T-helper 17 cell (primary cell): Measurements from ENCODE around the gene PSD4. TPM values are rescaled to one million over a fixed set of nuclear protein-coding genes. Genes with fewer than 3 reads are reported as not detected.
A peak's percentile ranks its signal among the peaks of the same experiment; 100 is the strongest.

ENCODE experiments used
- ATAC-seq: fragments of 150-1000 bp; cut with Tn5 transposase; 2 replicates; pipeline ENCODE4 v1.10.0; 2021; ENCODE audit warnings: mild to moderate bottlenecking, moderate library complexity
- DNase-seq, 3 donors: peaks; one replicate each; pipeline versions ENCODE4 v3.0.0 to v3.0.0-alpha.2; 2020 to 2021
- H3K9me3 ChIP-seq: one replicate; pipeline ENCODE4 v1.7.0; 2013; ENCODE audit warnings: low read length, mild to moderate bottlenecking; ENCODE audit not compliant: control insufficient read depth, poor library complexity, severe bottlenecking
- H3K27ac Mint-ChIP-seq: one replicate; pipeline ENCODE4 v1.8.0; 2022; ENCODE audit warnings: mild to moderate bottlenecking, moderate library complexity, mixed read lengths
- H3K27me3 Mint-ChIP-seq: one replicate; pipeline ENCODE4 v1.8.0; 2022; ENCODE audit warnings: mixed read lengths
- H3K36me3 Mint-ChIP-seq: one replicate; pipeline ENCODE4 v1.8.0; 2022; ENCODE audit warnings: low read depth, mixed read lengths
- H3K4me1 Mint-ChIP-seq: one replicate; pipeline ENCODE4 v1.8.0; 2022; ENCODE audit warnings: mild to moderate bottlenecking, mixed read lengths
- H3K4me3 Mint-ChIP-seq: one replicate; pipeline ENCODE4 v1.8.0; 2022; ENCODE audit warnings: mild to moderate bottlenecking, moderate library complexity, mixed read lengths
- total RNA-seq, 4 donors: library from RNA in 2 of 4; stranded (reverse) in 2 of 4; gene quantifications; one replicate each; pipeline ENCODE4 v1.2.3 and lab custom pipeline; 2022 to 2026

PSD4 gene
- total RNA-seq, 2 donors from 2014 or later, result 141 to 160 TPM

GRCh38 chr2:113156278-113157117 is 17.3 kb upstream of the PSD4 start:
- DNase-seq (no peak), ATAC-seq (no peak)
- Mint-ChIP-seq H3K27me3 (no peaks in the 10 kb centered on the region), H3K4me1 (peaks cover 19% of the 10 kb centered on the region), H3K27ac (no peak overlapping the region), H3K36me3 (no peaks in the 10 kb centered on the region), H3K4me3 (peak overlapping the region; percentile 90)
- H3K9me3 ChIP-seq, result no peaks in the 10 kb centered on the region

- peaks cover 19% of the 10 kb centered on the region for H3K4me1 Mint-ChIP-seq
- peak overlapping the region; percentile 90 for H3K4me3 Mint-ChIP-seq
- no peaks in the 10 kb centered on the region for H3K9me3 ChIP-seq
- peak in 2 of 3 donors; percentile 22 to 45 for DNase-seq
- peak overlapping the region; percentile 86 for H3K27ac Mint-ChIP-seq
- H3K27me3 Mint-ChIP-seq, result no peaks in the 10 kb centered on the region
- ATAC-seq, result peak; percentile 86
- no peaks in the 10 kb centered on the region for H3K36me3 Mint-ChIP-seq
These were observed 16.5 kb upstream of the PSD4 start for GRCh38 chr2:113157118-113157896.

GRCh38 chr2:113157897-113158753 is 15.6 kb upstream of the PSD4 start:
- Mint-ChIP-seq H3K27ac (peak overlapping the region; percentile 86), H3K4me3 (peak overlapping the region; percentile 90), H3K36me3 (no peaks in the 10 kb centered on the region), H3K4me1 (peaks cover 26% of the 10 kb centered on the region), H3K27me3 (no peaks in the 10 kb centered on the region)
- no peak for ATAC-seq
- no peaks in the 10 kb centered on the region for H3K9me3 ChIP-seq
- DNase-seq, result no peak

GRCh38 chr2:113158884-113159553 is 14.8 kb upstream of the PSD4 start:
- Mint-ChIP-seq H3K27ac (no peak overlapping the region), H3K4me1 (peaks cover 26% of the 10 kb centered on the region)
- ATAC-seq, result no peak

GRCh38 chr2:113160248-113160647 is 13.5 kb upstream of the PSD4 start:
- no peak overlapping the region for H3K27ac Mint-ChIP-seq
- peaks cover 3% of the 10 kb centered on the region for H3K36me3 Mint-ChIP-seq
- H3K9me3 ChIP-seq, result no peaks in the 10 kb centered on the region
- no peak for DNase-seq
- H3K27me3 Mint-ChIP-seq, result no peaks in the 10 kb centered on the region
- no peak for ATAC-seq
- peaks cover 33% of the 10 kb centered on the region for H3K4me1 Mint-ChIP-seq
- H3K4me3 Mint-ChIP-seq, result no peak overlapping the region

More at GRCh38 chr2:113158884-113159553, 14.8 kb upstream of the PSD4 start:
- DNase-seq, result no peak
- no peak overlapping the region for H3K4me3 Mint-ChIP-seq
- no peaks in the 10 kb centered on the region for H3K9me3 ChIP-seq
- no peaks in the 10 kb centered on the region for H3K27me3 Mint-ChIP-seq
- no peaks in the 10 kb centered on the region for H3K36me3 Mint-ChIP-seq

GRCh38 chr2:113160962-113161361 is 12.8 kb upstream of the PSD4 start:
- no peak for ATAC-seq
- Mint-ChIP-seq H3K27ac (no peak overlapping the region), H3K27me3 (no peaks in the 10 kb centered on the region), H3K4me1 (peaks cover 33% of the 10 kb centered on the region), H3K36me3 (peaks cover 3% of the 10 kb centered on the region), H3K4me3 (no peak overlapping the region)
- H3K9me3 ChIP-seq, result no peaks in the 10 kb centered on the region
- no peak for DNase-seq

GRCh38 chr2:113162173-113162572 is 11.6 kb upstream of the PSD4 start:
- H3K4me1 Mint-ChIP-seq, result peaks cover 34% of the 10 kb centered on the region
- H3K27me3 Mint-ChIP-seq, result no peaks in the 10 kb centered on the region
- H3K4me3 Mint-ChIP-seq, result no peak overlapping the region
- no peak overlapping the region for H3K27ac Mint-ChIP-seq
- no peak for ATAC-seq
- DNase-seq, result no peak
- peaks cover 3% of the 10 kb centered on the region for H3K36me3 Mint-ChIP-seq
- H3K9me3 ChIP-seq, result no peaks in the 10 kb centered on the region

DNA sequence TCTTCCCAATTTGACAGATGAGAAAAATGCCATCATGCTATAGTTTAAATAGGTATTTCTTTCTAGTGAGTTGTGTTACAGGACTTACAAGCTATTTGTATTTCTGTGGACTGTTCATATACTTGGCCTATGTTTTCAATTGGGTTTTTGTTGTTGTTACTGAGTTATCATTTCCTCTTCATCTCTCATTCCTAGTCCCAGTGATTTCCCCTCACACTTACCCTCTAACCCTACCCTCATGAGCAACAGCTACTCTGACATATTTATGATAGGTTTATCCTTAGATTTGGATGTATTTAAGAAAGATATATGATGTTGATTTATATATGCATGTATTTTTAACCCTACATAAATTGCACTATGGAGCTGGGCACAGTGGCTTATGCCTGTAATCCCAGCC is 10.9 kb upstream of the PSD4 start:
- Mint-ChIP-seq H3K4me1 (peaks cover 38% of the 10 kb centered on the region), H3K27me3 (no peaks in the 10 kb centered on the region), H3K4me3 (no peak overlapping the region), H3K36me3 (peaks cover 3% of the 10 kb centered on the region), H3K27ac (no peak overlapping the region)
- no peak for ATAC-seq
- DNase-seq, result no peak
- no peaks in the 10 kb centered on the region for H3K9me3 ChIP-seq

DNA sequence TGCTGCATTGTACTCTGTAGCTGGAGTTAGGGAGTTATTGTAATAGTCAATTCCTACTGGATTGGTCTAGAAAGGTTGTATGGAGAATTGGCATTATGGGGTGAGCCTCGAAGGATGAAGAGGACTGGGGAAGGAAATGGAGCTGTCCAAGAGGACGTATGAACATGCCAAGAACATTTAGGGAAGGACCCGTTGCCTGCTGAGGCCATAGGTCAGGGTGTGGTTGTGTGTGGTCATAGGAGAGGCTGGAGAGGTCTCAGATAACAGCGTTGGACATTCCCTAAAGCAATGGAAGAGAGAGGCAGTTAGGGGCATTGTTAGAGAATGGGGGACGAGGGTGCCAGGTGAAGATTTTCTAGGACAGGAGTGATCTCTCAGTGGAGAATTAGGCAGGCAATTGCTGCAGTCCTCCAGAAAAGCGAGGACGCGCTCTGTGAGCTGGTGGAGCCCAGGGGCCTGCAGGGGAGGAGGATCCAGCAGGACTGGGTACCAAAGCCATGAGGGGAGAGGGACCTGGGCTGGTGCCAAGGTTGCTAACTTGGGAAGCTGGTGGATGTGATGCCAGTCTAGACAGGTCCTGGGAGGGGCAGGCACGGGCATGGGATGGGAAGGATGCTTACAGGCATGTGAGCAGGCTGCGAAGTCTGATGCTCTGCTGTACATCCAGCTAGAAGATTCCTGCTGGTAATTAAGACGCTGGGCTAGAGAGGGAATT is 9.4 kb upstream of the PSD4 start:
- no peak overlapping the region for H3K4me3 Mint-ChIP-seq
- ATAC-seq, result no peak
- peaks cover 38% of the 10 kb centered on the region for H3K4me1 Mint-ChIP-seq
- no peaks in the 10 kb centered on the region for H3K27me3 Mint-ChIP-seq
- peaks cover 3% of the 10 kb centered on the region for H3K36me3 Mint-ChIP-seq
- H3K9me3 ChIP-seq, result no peaks in the 10 kb centered on the region
- peak overlapping the region; percentile 72 for H3K27ac Mint-ChIP-seq
- DNase-seq, result no peak

DNA sequence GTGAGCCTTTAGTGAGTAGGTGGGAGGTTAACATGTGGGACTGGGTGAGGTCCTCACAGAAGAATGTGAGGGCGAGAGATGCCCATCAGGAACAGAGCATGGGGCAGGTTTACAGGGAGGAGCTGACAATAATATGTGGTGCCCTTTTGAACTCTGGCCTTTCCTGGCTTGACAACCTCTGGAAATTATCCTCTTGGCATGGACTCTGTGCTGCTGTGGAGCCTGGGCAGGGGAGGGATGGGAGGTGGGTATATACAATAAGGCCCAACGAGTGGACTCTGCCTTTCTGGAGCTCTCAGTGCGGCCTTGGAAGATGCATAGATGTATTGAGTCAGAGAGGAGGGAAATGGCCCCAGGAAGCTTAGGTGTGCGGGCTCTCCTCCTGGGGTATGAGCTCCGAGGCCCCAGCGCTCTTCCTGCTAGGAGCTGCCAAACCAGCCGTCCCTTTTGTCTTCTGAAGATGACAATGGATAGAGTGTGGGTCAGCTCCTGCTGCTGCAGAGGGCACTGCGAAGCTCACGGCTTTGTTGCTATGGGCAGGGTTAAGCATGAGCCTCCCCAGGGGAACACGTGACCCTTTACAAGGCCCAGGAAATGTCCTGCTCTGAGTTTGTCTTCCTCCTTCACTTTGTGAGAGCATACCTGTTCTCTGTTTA is 8.7 kb upstream of the PSD4 start:
- Mint-ChIP-seq H3K36me3 (peaks cover 3% of the 10 kb centered on the region), H3K27ac (peak overlapping the region; percentile 41), H3K4me3 (no peak overlapping the region), H3K4me1 (peaks cover 43% of the 10 kb centered on the region), H3K27me3 (no peaks in the 10 kb centered on the region)
- H3K9me3 ChIP-seq, result no peaks in the 10 kb centered on the region
- no peak for DNase-seq
- no peak for ATAC-seq

- DNase-seq, result no peak
- no peaks in the 10 kb centered on the region for H3K9me3 ChIP-seq
- no peak overlapping the region for H3K4me3 Mint-ChIP-seq
- ATAC-seq, result no peak
- H3K4me1 Mint-ChIP-seq, result peaks cover 46% of the 10 kb centered on the region
- peaks cover 5% of the 10 kb centered on the region for H3K36me3 Mint-ChIP-seq
- peak overlapping the region; percentile 87 for H3K27ac Mint-ChIP-seq
- H3K27me3 Mint-ChIP-seq, result no peaks in the 10 kb centered on the region
These were observed 7.6 kb upstream of the PSD4 start for GRCh38 chr2:113166187-113166645.
